Calu3 (cell line): ENCODE results near the gene DOCK8. TPM values are rescaled to one million over a fixed set of nuclear protein-coding genes. Genes with fewer than 3 reads are reported as not detected.

Source experiments
- BruUV-seq: library from RNA; stranded (reverse); fragments of 400-500 nt; replicated peaks from 2 replicates; lab custom pipeline; 2021; lab: Mats Ljungman, UMichigan
- CTCF ChIA-PET: fragments of 300-600 bp; sonication (Branson Sonifier 250); formaldehyde crosslinking; loops from one replicate; lab custom pipeline; 2022; ENCODE audit warnings: antibody characterized with exemption; lab: Charles Lee
- DNase-seq: peaks from one replicate; pipeline ENCODE4 v3.0.0; 2022
- H3K27ac Mint-ChIP-seq: one replicate; pipeline ENCODE4 v1.8.0; 2022; ENCODE audit warnings: mixed read lengths; ENCODE audit not compliant: unreplicated experiment
- H3K27me3 Mint-ChIP-seq: one replicate; pipeline ENCODE4 v1.8.0; 2022; ENCODE audit warnings: mixed read lengths; ENCODE audit not compliant: unreplicated experiment
- H3K36me3 Mint-ChIP-seq: one replicate; pipeline ENCODE4 v1.8.0; 2022; ENCODE audit warnings: mild to moderate bottlenecking, moderate library complexity, mixed read lengths; ENCODE audit not compliant: insufficient read depth, unreplicated experiment
- H3K4me1 Mint-ChIP-seq: one replicate; pipeline ENCODE4 v1.8.0; 2022; ENCODE audit warnings: mild to moderate bottlenecking, low read depth, mixed read lengths; ENCODE audit not compliant: unreplicated experiment
- H3K4me3 Mint-ChIP-seq: one replicate; pipeline ENCODE4 v1.8.0; 2022; ENCODE audit warnings: mild to moderate bottlenecking, low read depth, moderate library complexity, mixed read lengths; ENCODE audit not compliant: unreplicated experiment
- H3K9me3 Mint-ChIP-seq: one replicate; pipeline ENCODE4 v1.8.0; 2022; ENCODE audit warnings: low read depth, mixed read lengths; ENCODE audit not compliant: unreplicated experiment
- intact Hi-C: fragments of 100-400 bp; cut with micrococcal nuclease; formaldehyde crosslinking; loops from one replicate; pipeline ENCODE4 v1.10.0; 2022; ENCODE audit not compliant: unreplicated experiment
- total RNA-seq: library from RNA; stranded (reverse); gene quantifications from 2 replicates; pipeline ENCODE4 v1.2.3, GENCODE V29; 2022
- TF ChIP-seq, protein P1 (sequence below): fragments of 200-600 bp; IDR thresholded peaks from one replicate; pipeline ENCODE4 v1.8.0; 2022; ENCODE audit warnings: antibody characterized with exemption; ENCODE audit not compliant: unreplicated experiment

Gene DOCK8
- total RNA-seq, 1 experiment from 2014 or later = 0.50 TPM

DNA sequence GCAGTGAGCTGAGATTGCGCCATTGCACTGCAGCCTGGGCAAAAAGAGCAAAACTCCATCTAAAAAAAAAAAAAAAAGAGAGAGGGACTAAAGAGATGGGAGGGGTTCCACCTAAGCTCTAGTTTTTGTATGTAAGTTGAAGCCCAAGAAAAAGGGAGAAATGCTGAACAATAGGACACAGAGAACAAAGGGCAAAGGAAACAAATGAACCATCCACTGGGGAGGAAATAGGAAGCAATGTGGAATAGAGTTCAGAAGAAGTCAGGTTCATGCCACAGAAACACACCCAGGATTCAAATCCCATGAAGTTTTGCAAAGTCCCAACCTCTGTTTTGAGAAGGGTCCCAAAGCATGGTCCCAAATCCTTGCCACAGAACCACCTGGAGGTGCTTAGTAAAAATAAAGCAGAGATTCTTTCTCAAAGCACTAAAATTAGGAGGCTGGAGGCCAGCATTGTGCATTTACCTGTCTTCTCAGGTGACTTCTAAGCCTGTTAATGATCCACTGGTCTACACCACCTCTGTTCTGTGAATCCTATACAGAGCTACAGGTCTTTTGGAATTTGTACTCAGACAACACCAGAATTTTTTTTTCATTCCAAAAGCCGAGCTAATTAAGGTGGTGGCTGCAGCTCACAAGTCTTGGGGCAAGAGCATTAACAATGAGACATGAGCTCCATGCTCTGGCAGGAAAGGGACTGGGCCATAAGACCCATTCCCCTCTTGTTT lies 177.6 kb downstream of the DOCK8 start:
- peaks cover 17% of the 10 kb centered on the region for H3K27me3 Mint-ChIP-seq
- intact Hi-C loops = no loop called here
- no peaks in the 10 kb centered on the region for H3K4me1 Mint-ChIP-seq
- H3K27ac Mint-ChIP-seq = no peak overlapping the region
- DNase-seq = no peak
- no peak overlapping the region for H3K4me3 Mint-ChIP-seq
- TF ChIP-seq, protein P1, sequence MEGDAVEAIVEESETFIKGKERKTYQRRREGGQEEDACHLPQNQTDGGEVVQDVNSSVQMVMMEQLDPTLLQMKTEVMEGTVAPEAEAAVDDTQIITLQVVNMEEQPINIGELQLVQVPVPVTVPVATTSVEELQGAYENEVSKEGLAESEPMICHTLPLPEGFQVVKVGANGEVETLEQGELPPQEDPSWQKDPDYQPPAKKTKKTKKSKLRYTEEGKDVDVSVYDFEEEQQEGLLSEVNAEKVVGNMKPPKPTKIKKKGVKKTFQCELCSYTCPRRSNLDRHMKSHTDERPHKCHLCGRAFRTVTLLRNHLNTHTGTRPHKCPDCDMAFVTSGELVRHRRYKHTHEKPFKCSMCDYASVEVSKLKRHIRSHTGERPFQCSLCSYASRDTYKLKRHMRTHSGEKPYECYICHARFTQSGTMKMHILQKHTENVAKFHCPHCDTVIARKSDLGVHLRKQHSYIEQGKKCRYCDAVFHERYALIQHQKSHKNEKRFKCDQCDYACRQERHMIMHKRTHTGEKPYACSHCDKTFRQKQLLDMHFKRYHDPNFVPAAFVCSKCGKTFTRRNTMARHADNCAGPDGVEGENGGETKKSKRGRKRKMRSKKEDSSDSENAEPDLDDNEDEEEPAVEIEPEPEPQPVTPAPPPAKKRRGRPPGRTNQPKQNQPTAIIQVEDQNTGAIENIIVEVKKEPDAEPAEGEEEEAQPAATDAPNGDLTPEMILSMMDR = no peak
- no TSS peak for BruUV-seq
- H3K9me3 Mint-ChIP-seq = no peaks in the 10 kb centered on the region
- H3K36me3 Mint-ChIP-seq = no peaks in the 10 kb centered on the region
- CTCF ChIA-PET = interaction anchor here (0.7 kb wide), 1 partner anchor 412 kb away, joined by 3 read pairs; no protein-coding TSS in a partner anchor

DNA sequence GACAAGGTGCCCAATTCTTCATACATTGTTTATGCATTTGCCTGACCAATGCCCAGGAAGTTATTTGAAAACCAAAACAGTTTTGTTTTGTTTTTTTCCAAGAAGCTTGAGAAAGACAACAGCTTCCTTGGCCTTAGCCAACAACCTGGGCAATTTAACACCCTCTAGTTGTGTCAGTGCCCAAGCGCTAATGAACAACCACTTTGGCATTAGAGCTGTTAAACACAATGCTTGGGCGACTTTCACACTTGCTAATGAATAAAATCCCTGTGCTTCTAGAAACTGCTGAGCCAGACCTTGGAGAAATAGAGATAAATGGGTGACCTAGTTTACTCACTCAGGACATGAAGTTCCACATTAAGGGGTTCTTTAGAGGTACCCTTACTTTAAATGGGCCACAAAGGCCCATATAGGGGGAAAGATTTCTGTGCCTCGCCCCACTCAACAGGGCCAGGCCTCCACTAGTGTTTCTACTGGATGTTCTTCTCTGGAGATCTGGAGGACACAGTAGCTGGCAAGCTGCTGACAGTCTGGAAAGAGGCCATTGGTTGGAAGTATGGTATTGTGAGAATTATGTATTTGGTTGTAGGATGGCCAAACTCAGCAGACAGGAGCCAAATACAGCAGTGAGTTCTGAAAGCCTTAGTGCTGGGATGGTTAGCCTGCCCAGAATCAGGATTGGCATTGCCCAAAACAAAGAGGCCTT lies 179.8 kb downstream of the DOCK8 start:
- CTCF ChIA-PET = interaction anchor here (1.4 kb wide), 1 partner anchor 12 kb away, joined by 3 read pairs; no protein-coding TSS in a partner anchor
- intact Hi-C loops = no loop called here
- H3K27me3 Mint-ChIP-seq = peaks cover 17% of the 10 kb centered on the region
- no peak overlapping the region for H3K27ac Mint-ChIP-seq
- H3K9me3 Mint-ChIP-seq = no peaks in the 10 kb centered on the region
- H3K4me1 Mint-ChIP-seq = no peaks in the 10 kb centered on the region
- DNase-seq = no peak
- TF ChIP-seq, protein P1 = no peak
- H3K4me3 Mint-ChIP-seq = no peak overlapping the region
- BruUV-seq = no TSS peak
- H3K36me3 Mint-ChIP-seq = no peaks in the 10 kb centered on the region

GRCh38 chr9:396396-396795 lies 181.7 kb downstream of the DOCK8 start:
- H3K36me3 Mint-ChIP-seq = no peaks in the 10 kb centered on the region
- intact Hi-C loops = no loop called here
- no peak for DNase-seq
- BruUV-seq = no TSS peak
- peaks cover 4% of the 10 kb centered on the region for H3K9me3 Mint-ChIP-seq
- H3K27me3 Mint-ChIP-seq = peaks cover 4% of the 10 kb centered on the region
- CTCF ChIA-PET = no interaction called here
- no peak overlapping the region for H3K27ac Mint-ChIP-seq
- H3K4me3 Mint-ChIP-seq = no peak overlapping the region
- TF ChIP-seq, protein P1 = no peak
- no peaks in the 10 kb centered on the region for H3K4me1 Mint-ChIP-seq

DNA sequence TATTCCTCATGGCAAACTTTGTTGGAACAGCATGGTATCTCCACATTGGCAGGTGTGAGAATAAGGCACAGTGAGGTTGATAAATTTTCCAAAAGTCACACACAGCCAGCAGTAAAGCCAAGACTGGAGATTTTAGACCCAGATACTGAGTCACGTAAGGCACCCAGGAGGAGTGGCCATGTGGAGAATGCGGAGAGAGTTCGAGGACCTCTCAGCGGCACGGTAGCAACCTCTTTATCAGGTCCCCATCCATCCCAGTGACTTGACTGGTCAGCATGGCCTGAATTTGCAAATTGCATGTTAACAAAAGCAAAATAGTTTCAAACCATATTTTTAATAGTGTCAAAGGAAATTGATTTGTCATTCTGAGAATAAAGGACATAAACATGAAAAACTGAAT lies 183.4 kb downstream of the DOCK8 start:
- Mint-ChIP-seq H3K27me3 (peaks cover 14% of the 10 kb centered on the region), H3K4me1 (no peaks in the 10 kb centered on the region), H3K27ac (no peak overlapping the region), H3K4me3 (no peak overlapping the region), H3K9me3 (peaks cover 8% of the 10 kb centered on the region), H3K36me3 (no peaks in the 10 kb centered on the region)
- no peak for DNase-seq
- TF ChIP-seq, protein P1 = no peak
- BruUV-seq = no TSS peak
- intact Hi-C loops = no loop called here
- CTCF ChIA-PET = no interaction called here
